HEK293 (cell line): ENCODE data around the gene BEST2.

Source experiments
- CTCF ChIP-seq: fragments of 450-650 bp; formaldehyde crosslinking; IDR thresholded peaks from 2 replicates; pipeline ENCODE4 v1.5.1; 2016; ENCODE audit warnings: missing biosample characterization, missing genetic modification characterization
- RBAK ChIP-seq: fragments of 450-650 bp; formaldehyde crosslinking; IDR thresholded peaks from 2 replicates; pipeline ENCODE4 v1.5.1; 2016; ENCODE audit warnings: missing biosample characterization, missing genetic modification characterization
- YY1 ChIP-seq: fragments of 450-650 bp; formaldehyde crosslinking; IDR thresholded peaks from 2 replicates; pipeline ENCODE4 v1.5.1; 2018; ENCODE audit warnings: missing biosample characterization, missing genetic modification characterization
- ZNF112 ChIP-seq: fragments of 450-650 bp; formaldehyde crosslinking; IDR thresholded peaks from 2 replicates; pipeline ENCODE4 v1.5.0; 2017; ENCODE audit warnings: missing biosample characterization, missing genetic modification characterization
- ZNF138 ChIP-seq: fragments of 450-650 bp; formaldehyde crosslinking; IDR thresholded peaks from 2 replicates; pipeline ENCODE4 v1.5.1; 2016; ENCODE audit warnings: missing biosample characterization, missing genetic modification characterization, borderline replicate concordance
- ZNF202 ChIP-seq: fragments of 450-650 bp; formaldehyde crosslinking; IDR thresholded peaks from 2 replicates; pipeline ENCODE4 v1.5.1; 2016; ENCODE audit warnings: missing biosample characterization, missing genetic modification characterization, borderline replicate concordance
- ZNF211 ChIP-seq: fragments of 450-650 bp; formaldehyde crosslinking; IDR thresholded peaks from 2 replicates; pipeline ENCODE4 v1.5.1; 2016; ENCODE audit warnings: low read depth, missing biosample characterization, missing genetic modification characterization
- ZNF596 ChIP-seq: fragments of 450-650 bp; IDR thresholded peaks from 2 replicates; pipeline ENCODE4 v1.5.0; 2018; ENCODE audit warnings: missing biosample characterization, mild to moderate bottlenecking, missing genetic modification characterization, moderate library complexity
- TF ChIP-seq, protein P1 (sequence below): fragments of 450-650 bp; formaldehyde crosslinking; IDR thresholded peaks from 2 replicates; pipeline ENCODE4 v1.5.1; 2016; ENCODE audit warnings: missing biosample characterization, missing genetic modification characterization
- TF ChIP-seq, protein P2 (sequence below): fragments of 450-650 bp; formaldehyde crosslinking; IDR thresholded peaks from 2 replicates; pipeline ENCODE4 v1.5.1; 2016; ENCODE audit warnings: missing biosample characterization, missing genetic modification characterization
- TF ChIP-seq, protein P3 (sequence below): fragments of 450-650 bp; formaldehyde crosslinking; IDR thresholded peaks from 2 replicates; pipeline ENCODE4 v1.5.1; 2016; ENCODE audit warnings: missing biosample characterization, missing genetic modification characterization

- TF ChIP-seq ZNF138 (tag by site-specific recombination) (no peak), ZNF202 (no peak), CTCF (tag by site-specific recombination) (no peak), ZNF211 (tag by site-specific recombination) (no peak), RBAK (tag by site-specific recombination) (no peak), ZNF112 (no peak), YY1 (tag by site-specific recombination) (no peak), ZNF596 (tag by site-specific recombination) (no peak)
- TF ChIP-seq, protein P1, sequence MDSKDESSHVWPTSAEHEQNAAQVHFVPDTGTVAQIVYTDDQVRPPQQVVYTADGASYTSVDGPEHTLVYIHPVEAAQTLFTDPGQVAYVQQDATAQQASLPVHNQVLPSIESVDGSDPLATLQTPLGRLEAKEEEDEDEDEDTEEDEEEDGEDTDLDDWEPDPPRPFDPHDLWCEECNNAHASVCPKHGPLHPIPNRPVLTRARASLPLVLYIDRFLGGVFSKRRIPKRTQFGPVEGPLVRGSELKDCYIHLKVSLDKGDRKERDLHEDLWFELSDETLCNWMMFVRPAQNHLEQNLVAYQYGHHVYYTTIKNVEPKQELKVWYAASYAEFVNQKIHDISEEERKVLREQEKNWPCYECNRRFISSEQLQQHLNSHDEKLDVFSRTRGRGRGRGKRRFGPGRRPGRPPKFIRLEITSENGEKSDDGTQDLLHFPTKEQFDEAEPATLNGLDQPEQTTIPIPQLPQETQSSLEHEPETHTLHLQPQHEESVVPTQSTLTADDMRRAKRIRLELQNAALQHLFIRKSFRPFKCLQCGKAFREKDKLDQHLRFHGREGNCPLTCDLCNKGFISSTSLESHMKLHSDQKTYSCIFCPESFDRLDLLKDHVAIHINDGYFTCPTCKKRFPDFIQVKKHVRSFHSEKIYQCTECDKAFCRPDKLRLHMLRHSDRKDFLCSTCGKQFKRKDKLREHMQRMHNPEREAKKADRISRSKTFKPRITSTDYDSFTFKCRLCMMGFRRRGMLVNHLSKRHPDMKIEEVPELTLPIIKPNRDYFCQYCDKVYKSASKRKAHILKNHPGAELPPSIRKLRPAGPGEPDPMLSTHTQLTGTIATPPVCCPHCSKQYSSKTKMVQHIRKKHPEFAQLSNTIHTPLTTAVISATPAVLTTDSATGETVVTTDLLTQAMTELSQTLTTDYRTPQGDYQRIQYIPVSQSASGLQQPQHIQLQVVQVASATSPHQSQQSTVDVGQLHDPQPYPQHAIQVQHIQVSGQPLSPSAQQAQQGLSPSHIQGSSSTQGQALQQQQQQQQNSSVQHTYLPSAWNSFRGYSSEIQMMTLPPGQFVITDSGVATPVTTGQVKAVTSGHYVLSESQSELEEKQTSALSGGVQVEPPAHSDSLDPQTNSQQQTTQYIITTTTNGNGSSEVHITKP (tag by site-specific recombination) = no peak
- TF ChIP-seq, protein P2, sequence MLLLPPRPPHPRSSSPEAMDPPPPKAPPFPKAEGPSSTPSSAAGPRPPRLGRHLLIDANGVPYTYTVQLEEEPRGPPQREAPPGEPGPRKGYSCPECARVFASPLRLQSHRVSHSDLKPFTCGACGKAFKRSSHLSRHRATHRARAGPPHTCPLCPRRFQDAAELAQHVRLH = no peak
- TF ChIP-seq, protein P3, sequence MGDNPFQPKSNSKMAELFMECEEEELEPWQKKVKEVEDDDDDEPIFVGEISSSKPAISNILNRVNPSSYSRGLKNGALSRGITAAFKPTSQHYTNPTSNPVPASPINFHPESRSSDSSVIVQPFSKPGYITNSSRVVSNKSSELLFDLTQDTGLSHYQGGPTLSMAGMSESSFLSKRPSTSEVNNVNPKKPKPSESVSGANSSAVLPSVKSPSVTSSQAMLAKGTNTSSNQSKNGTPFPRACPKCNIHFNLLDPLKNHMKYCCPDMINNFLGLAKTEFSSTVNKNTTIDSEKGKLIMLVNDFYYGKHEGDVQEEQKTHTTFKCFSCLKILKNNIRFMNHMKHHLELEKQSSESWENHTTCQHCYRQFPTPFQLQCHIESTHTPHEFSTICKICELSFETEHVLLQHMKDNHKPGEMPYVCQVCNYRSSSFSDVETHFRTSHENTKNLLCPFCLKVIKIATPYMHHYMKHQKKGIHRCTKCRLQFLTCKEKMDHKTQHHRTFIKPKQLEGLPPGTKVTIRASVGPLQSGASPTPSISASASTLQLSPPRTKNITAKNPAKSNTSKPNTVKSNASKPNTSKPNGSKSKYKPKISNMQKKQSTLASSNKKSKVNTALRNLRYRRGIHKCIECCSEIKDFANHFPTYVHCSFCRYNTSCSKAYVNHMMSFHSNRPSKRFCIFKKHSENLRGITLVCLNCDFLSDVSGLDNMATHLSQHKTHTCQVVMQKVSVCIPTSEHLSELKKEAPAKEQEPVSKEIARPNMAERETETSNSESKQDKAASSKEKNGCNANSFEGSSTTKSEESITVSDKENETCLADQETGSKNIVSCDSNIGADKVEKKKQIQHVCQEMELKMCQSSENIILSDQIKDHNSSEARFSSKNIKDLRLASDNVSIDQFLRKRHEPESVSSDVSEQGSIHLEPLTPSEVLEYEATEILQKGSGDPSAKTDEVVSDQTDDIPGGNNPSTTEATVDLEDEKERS (tag by site-specific recombination) = no peak
These were observed 39.2 kb downstream of the BEST2 start for GRCh38 chr19:12790628-12791344.
